HG02623 (cell line): Measurements from ENCODE around the gene FABP7.
"Not testable (repeated sequence)": the region's sequence is repeated elsewhere in the genome, so short reads cannot be mapped to it uniquely, and the experiment has no call there.

Experiments
- ATAC-seq: cut with Tn5 transposase; IDR thresholded peaks from one replicate; pipeline ENCODE4 v1.9.1; 2021; ENCODE audit warnings: moderate library complexity; ENCODE audit not compliant: unreplicated experiment

The FABP7 gene

GRCh38 chr6:122779667-122780066, at the start of gene FABP7:
Gene FABP7, plus strand, starts transcription at chr6:122779716. Its CDS starts 79 bp downstream, at chr6:122779795.
- no peak for ATAC-seq

- no peak for ATAC-seq
Observed at GRCh38 chr6:122730334-122730733, 49.2 kb upstream of the FABP7 start.

- peak; percentile 45 for ATAC-seq
Observed at GRCh38 chr6:122730775-122731386, 48.6 kb upstream of the FABP7 start.

GRCh38 chr6:122733259-122733658, 46.3 kb upstream of the FABP7 start:
- no peak for ATAC-seq

- ATAC-seq: no peak
Observed at GRCh38 chr6:122734529-122735395, 44.8 kb upstream of the FABP7 start.

- no peak for ATAC-seq
Observed at GRCh38 chr6:122735582-122735981, 43.9 kb upstream of the FABP7 start.

- ATAC-seq: no peak
Observed at GRCh38 chr6:122736163-122736562, 43.4 kb upstream of the FABP7 start.

GRCh38 chr6:122736616-122737015, 42.9 kb upstream of the FABP7 start:
- no peak for ATAC-seq

GRCh38 chr6:122740091-122740490, 39.4 kb upstream of the FABP7 start:
- ATAC-seq: no peak

GRCh38 chr6:122740936-122741335, 38.6 kb upstream of the FABP7 start:
- no peak for ATAC-seq

GRCh38 chr6:122744247-122744646, 35.3 kb upstream of the FABP7 start:
- not testable (repeated sequence) for ATAC-seq

GRCh38 chr6:122744856-122745255, 34.7 kb upstream of the FABP7 start:
- not testable (repeated sequence) for ATAC-seq

- ATAC-seq: no peak
Observed at GRCh38 chr6:122746688-122747087, 32.8 kb upstream of the FABP7 start.

- ATAC-seq: no peak
Observed at GRCh38 chr6:122747573-122747972, 31.9 kb upstream of the FABP7 start.

GRCh38 chr6:122748945-122749344, 30.6 kb upstream of the FABP7 start:
- not testable (repeated sequence) for ATAC-seq

GRCh38 chr6:122749451-122750050, 30.0 kb upstream of the FABP7 start:
- ATAC-seq: no peak

GRCh38 chr6:122751326-122751725, 28.2 kb upstream of the FABP7 start:
- ATAC-seq: peak; percentile 87

GRCh38 chr6:122752459-122752858, 27.1 kb upstream of the FABP7 start:
- ATAC-seq: no peak

- ATAC-seq: no peak
Observed at GRCh38 chr6:122753000-122753687, 26.4 kb upstream of the FABP7 start.

GRCh38 chr6:122753688-122754056, 25.8 kb upstream of the FABP7 start:
- ATAC-seq: no peak

- ATAC-seq: no peak
Observed at GRCh38 chr6:122754191-122754731, 25.3 kb upstream of the FABP7 start.
